Measurements from ENCODE around the gene WDR31.
A peak's percentile ranks its signal among the peaks of the same experiment; 100 is the strongest.

Gene WDR31

GRCh38 chr9:113345671-113346070 is 5.6 kb upstream of the WDR31 start:
- no peak overlapping the region for H3K4me3 ChIP-seq (ENCODE audit: low read length)
- no peak for DNase-seq (ENCODE audit: low read depth, low spot score)

DNA sequence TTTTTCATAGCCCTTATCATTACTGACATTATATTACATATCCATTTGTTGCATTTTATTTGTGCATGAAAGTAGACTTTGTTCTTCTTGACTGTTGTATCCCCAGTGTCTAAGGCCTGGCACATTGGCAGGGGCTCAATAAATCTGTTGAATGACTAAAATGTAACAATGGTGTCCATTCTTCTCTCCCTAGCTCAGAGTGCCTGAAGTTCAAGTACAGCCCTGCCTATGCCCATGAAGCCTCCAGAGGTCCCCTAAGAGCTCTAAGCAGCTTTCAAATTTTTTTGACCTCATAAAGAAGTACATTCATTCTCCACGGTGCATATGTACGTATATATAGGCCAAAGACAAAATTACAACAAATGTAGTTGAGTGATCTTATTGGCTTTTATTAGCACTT is 5.1 kb upstream of the WDR31 start:
- no peak for DNase-seq (ENCODE audit: low read depth, low spot score)
- no peak overlapping the region for H3K4me3 ChIP-seq (ENCODE audit: low read length)

DNA sequence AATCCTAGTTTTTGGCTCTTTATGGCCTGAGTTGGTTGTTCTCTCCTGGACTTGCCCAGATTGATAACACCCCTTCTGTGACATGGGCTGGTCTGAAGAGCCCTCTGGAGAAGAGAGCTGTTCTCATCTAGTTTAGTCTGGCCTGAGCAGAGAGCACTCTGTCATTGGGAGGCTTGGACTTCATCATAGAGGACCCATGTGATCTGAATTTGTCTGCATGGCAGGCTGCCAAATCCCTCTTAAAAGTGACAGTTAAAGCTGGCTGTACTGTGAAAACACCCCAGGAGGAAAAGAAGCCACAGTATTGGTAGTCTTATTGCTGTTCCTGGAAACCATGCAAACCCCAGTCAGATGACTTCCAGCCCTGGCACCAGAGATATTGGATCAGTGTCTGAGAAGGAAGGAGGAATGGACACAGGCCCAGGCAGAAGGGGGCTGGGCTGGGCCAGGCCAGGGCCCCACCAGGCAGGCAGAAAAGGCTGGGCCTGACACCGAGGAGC is 3.7 kb upstream of the WDR31 start:
- peak; percentile 62 for DNase-seq (ENCODE audit: low read depth, low spot score)
- H3K4me3 ChIP-seq (ENCODE audit: low read length) = no peak overlapping the region

GRCh38 chr9:113341712-113342410 is 1.8 kb upstream of the WDR31 start:
- H3K4me3 ChIP-seq (ENCODE audit: low read length) = no peak overlapping the region
- peak; percentile 81 for DNase-seq (ENCODE audit: low read depth, low spot score)

DNA sequence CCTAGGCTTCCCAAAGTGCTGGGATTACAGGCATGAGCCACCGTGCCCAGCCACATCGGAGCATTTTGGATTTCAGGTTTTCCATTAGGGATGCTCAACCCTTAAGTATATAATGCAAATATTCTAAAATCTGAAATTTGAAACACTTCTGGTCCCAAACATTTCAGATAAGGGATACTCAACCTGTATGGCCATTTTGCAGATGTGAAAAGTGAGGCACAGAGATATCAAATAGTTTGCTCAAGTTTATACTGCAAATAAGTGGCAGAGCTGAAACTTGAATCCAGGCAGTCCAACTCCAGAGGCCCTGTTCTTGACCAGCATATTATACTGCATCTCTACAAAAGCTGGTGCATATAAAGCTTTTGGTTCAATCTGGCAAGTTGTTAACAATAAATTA is 2.4 kb downstream of the WDR31 start:
- DNase-seq (ENCODE audit: low read depth, low spot score) = no peak
- H3K4me3 ChIP-seq (ENCODE audit: low read length) = no peak overlapping the region

GRCh38 chr9:113331780-113332179 is 8.3 kb downstream of the WDR31 start:
- H3K4me3 ChIP-seq (ENCODE audit: low read length) = no peak overlapping the region
- DNase-seq (ENCODE audit: low read depth, low spot score) = no peak

DNA sequence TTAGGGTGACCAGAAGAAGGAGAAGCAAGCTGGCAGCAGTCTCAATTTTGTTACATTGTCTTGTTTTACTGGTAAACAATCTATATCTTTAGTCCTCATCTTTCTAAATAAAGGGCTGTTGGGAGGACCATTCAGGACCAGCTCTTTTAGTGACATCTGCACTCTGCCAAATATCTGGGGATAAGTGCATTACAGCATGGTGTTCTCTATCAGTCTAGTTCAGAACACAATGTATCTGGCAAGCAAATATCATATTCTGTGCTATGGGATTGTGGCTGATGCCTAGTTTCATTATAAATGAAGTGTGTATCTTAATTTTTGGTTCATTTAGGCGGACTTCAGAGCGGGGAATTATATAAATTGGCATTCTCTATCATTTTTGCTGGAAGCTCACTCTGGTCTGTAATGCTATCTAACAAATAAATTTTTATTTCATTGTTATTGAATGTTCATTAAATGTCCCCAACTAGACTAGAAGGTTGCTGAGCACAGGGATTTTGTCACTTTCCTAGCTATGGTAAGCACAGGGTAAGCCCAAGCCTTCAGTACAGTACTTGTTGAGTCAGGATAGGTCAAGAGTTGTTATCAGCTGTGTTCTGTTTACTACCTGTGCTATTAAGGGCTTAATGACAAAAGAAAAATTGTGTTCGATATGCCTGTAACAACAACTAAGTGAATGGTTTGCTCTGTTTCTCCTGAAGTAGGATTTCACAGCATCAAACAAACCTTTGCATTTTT is 11.9 kb downstream of the WDR31 start:
- DNase-seq (ENCODE audit: low read depth, low spot score) = no peak
- no peak overlapping the region for H3K4me3 ChIP-seq (ENCODE audit: low read length)

DNA sequence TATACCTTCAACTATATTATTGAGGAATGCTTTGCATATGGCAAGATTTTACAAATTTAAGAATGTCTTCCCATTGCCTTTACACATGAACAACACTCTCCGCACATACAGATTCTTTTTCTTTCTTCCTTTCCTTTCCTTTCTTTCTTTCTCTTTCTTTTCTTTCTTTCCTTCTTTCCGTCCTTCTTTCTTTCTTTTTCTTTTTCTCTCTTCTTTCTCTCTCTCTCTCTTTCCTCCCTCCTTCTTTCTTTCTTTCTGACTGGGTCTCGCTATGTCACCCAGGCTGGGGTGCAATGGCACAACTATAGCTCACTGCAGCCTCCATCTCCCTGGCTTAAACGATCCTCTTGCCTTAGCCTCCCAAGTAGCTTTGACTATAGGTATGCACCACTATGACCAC is 13.8 kb downstream of the WDR31 start:
- no peak overlapping the region for H3K4me3 ChIP-seq (ENCODE audit: low read length)
- DNase-seq (ENCODE audit: low read depth, low spot score) = no peak

DNA sequence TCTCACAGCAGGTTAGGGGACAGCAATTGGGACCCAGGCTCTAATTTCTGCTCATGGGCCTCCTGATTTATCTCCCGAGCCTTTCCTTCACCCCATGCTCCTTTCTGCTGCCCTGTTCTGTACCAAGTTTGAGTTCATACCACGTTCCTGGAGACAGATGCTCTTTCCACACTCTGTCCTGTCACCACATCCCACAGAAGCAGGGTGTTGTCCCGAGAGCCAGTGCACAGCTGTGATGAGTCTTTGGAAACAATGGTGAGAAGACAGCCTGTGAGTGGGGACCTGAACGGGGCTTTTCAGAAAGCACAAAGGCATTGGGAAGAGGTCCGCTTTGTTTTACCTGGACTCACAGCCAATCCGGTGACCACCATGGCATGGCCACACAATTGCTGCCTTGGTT is 17.4 kb downstream of the WDR31 start:
- no peak for DNase-seq (ENCODE audit: low read depth, low spot score)
- no peak overlapping the region for H3K4me3 ChIP-seq (ENCODE audit: low read length)

- DNase-seq (ENCODE audit: low read depth, low spot score) = no peak
- H3K4me3 ChIP-seq (ENCODE audit: low read length) = no peak overlapping the region
These were observed 20.0 kb downstream of the WDR31 start for GRCh38 chr9:113320051-113320450.

- H3K4me3 ChIP-seq (ENCODE audit: low read length) = no peak overlapping the region
- DNase-seq (ENCODE audit: low read depth, low spot score) = no peak
These were observed 21.0 kb downstream of the WDR31 start for GRCh38 chr9:113319054-113319453.

DNA sequence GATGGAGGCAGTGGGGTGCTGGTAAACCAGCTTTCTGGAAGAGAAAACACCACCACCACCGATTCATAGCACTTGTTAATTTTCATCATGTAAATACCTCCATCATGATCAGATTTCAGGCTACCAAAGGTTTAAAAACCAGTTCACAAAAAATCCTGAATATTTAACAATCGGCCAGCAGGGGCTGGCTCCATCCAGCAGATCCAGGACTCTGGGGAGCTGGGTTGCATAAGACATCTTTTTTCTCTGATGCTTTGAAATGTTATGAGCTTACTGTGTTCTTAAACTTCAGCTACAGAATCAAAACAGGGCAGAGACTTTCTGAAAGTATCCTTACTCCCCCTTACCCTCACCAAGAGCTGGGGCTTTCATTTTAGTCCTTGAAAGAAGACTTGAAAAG is 22.3 kb downstream of the WDR31 start:
- no peak for DNase-seq (ENCODE audit: low read depth, low spot score)
- H3K4me3 ChIP-seq (ENCODE audit: low read length) = no peak overlapping the region

DNA sequence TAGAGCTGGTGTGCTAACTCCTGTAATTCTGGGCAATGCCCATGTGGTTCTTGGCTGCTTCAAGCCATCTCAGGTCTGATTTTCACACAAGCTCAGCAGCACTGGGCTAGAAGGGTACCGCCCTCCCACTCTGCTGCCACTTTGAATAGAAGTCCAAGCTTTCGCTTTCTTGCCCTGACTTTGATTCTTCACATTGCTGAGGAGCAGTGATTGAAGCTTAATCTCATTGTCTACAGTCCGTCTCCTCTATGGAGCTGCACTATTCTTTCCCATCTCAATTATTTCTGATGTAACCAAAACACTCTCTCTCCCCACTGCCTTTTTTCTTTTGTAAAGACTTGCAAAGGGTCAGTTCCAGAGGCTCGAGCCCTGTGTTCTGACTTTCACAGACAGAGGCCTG is 24.0 kb downstream of the WDR31 start:
- no peak overlapping the region for H3K4me3 ChIP-seq (ENCODE audit: low read length)
- no peak for DNase-seq (ENCODE audit: low read depth, low spot score)

DNA sequence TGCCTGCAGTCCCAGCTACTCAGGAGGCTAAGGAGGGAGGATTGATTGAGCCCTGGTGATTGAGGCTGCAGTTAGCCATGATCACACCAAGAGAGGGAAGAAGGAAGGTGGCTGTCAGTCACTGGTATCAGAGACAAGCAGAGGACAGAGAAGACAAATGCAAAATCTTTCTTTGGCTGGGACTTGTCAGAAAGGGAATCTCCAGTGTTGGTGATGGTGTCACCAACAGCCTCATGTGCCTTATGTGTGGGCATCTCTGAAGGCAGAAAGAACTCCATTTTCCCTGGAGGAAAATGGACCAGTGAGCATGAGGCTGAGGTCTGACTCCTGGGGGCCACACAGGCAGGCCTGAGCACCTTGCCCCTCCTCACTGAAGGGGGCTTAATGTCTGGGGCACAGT is 24.8 kb downstream of the WDR31 start:
- no peak overlapping the region for H3K4me3 ChIP-seq (ENCODE audit: low read length)
- no peak for DNase-seq (ENCODE audit: low read depth, low spot score)

DNA sequence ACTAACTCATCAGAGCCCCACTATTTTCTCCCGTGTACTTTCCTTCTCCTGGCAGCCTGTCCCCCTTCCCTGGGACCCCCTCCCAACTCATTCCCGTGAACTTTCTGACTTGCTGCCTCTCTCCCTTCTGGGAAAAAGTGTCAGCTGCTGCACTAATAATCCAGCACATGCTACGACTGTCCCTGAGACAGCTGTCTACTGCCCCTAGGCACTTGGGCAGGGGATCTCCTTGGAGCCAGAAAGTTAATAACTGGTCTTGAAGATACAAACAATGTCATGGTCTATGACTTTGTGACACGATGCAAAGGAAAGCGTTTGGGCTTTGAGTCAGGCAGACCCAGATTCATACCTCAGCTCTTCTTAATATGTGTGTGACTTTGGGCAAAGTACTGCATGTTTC is 26.8 kb downstream of the WDR31 start:
- DNase-seq (ENCODE audit: low read depth, low spot score) = no peak
- no peak overlapping the region for H3K4me3 ChIP-seq (ENCODE audit: low read length)

GRCh38 chr9:113311961-113312360 is 28.1 kb downstream of the WDR31 start:
- no peak overlapping the region for H3K4me3 ChIP-seq (ENCODE audit: low read length)
- no peak for DNase-seq (ENCODE audit: low read depth, low spot score)

- no peak for DNase-seq (ENCODE audit: low read depth, low spot score)
- no peak overlapping the region for H3K4me3 ChIP-seq (ENCODE audit: low read length)
These were observed 29.5 kb downstream of the WDR31 start for GRCh38 chr9:113310538-113310937.

DNA sequence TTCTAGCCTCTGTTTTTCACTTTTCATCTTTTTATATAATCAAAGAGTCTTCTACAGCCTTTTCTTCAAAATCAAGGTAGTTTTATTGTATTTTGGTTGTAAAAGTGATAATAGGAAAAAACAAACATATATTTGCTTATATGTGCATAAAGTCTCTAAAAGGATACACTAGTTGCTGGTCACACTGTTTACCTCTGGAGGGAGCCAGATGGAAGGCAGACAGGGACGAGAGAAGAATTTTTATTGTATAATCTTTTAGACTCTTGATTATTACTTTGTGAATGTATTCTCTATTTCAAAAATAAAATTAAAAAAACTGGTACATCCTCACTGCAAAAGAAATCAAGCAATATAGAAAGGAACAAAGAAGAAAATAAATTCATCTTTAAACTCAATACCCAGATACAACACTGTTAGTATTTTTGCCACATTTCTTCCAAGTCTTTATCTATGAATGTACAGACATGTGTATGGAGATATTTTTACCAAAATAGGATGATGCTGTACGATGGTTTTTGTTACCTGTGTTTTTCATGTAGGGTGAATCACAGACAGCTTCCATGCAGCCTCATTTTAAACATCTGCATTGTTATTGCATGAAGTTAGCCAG is 30.8 kb downstream of the WDR31 start:
- no peak overlapping the region for H3K4me3 ChIP-seq (ENCODE audit: low read length)
- DNase-seq (ENCODE audit: low read depth, low spot score) = peak; percentile 18

DNA sequence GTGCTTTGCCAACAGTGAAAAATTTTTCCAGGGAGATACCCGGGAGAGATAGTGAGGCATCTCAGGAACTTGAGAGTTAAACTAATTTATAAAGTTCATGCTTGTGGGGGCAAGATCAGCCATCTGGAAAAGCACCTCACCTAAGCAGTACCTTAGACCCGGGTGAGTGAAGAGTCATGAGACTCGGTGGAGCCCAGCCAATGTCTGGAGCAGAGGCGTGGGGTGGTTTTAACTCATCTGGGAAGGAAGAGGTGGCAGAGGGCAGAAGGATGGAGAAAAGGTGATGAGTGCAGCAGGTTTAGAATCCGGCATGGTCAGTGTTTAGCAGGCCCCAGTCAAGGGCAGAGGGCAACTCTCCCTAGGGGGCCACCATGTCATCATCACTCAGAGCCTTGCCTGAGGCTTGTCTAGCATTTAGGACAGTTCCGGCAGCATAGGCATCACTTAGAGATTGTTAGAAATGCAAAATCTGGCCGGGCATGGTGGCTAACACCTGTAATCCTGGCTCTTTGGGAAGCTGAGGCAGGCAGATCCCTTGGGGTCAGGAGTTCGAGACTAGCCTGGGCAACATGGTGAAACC is 32.6 kb downstream of the WDR31 start:
- no peak overlapping the region for H3K4me3 ChIP-seq (ENCODE audit: low read length)
- no peak for DNase-seq (ENCODE audit: low read depth, low spot score)

DNA sequence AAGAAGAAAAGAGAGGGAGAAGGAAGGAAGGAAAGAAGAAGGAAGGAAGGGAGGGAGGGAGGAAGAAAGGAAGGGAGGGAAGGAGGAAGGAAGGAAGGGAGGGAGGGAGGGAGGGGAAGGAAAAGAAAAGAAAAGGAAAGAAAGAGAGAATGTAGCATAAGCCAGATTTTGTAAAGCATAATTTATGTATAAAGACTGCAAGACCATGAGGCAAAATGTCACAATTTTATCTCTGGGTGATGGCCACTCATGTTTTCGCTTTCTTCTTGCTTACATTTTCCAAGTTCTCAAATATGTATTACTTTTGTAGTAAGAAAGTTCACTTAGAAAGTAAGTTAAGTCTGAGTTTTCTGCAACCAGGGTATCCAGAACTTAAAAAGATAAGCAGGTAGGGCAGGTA is 33.5 kb downstream of the WDR31 start:
- DNase-seq (ENCODE audit: low read depth, low spot score) = no peak

More for the DNA sequence above, 33.5 kb downstream of the WDR31 start:
- no peak overlapping the region for H3K4me3 ChIP-seq (ENCODE audit: low read length)

Data from Jurkat, Clone E6-1 (cell line).